ELR (cell line): ENCODE results near the gene KLHL36.

Source experiments
- DNase-seq: peaks from one replicate; pipeline ENCODE4 v3.0.0-alpha.2; 2015; ENCODE audit warnings: low read depth

The KLHL36 gene

GRCh38 chr16:84699147-84699711 is 50.9 kb downstream of the KLHL36 start:
- peak; percentile 52 for DNase-seq

DNA sequence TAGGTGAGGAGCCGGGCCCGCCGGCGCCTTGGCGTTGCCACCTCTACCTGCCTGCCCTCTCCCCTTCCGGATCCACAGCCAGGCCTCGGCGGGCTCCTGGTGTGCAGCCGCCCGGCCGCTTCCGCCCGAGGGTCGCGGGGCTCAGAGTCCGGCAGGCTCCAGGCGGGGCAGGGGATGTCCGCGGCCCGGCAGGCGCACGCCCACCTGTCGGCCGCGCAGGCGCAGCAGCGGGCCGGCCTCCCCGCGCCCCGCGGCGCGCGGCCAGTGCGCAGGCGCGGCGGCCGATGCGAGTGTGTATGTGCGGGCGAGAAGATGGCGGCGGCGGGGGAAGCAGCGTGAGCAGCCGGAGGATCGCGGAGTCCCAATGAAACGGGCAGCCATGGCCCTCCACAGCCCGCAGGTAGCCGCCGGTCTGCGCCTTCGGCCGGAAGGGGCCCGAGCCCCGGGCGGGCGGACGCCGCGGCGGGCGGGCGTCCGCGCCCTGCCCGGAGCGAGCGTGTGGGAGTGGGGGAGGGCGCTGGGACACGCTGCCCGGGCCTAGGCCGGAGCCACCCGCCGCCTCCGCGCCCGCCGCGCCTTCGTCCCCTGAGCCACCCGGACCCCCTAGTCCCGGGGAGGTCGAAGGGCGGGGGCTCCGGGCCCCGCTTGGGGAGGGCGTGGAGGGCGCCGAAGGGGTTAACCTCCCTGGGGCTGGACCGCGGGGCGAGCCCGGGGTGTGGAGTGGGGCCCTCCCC is 51.6 kb downstream of the KLHL36 start, which contains the start of gene USP10:
USP10 (plus strand) TSS at position 289 of the 734 bp plus-strand sequence; CDS start at position 380, 91 bp downstream.
- DNase-seq = peak; percentile 83

DNA sequence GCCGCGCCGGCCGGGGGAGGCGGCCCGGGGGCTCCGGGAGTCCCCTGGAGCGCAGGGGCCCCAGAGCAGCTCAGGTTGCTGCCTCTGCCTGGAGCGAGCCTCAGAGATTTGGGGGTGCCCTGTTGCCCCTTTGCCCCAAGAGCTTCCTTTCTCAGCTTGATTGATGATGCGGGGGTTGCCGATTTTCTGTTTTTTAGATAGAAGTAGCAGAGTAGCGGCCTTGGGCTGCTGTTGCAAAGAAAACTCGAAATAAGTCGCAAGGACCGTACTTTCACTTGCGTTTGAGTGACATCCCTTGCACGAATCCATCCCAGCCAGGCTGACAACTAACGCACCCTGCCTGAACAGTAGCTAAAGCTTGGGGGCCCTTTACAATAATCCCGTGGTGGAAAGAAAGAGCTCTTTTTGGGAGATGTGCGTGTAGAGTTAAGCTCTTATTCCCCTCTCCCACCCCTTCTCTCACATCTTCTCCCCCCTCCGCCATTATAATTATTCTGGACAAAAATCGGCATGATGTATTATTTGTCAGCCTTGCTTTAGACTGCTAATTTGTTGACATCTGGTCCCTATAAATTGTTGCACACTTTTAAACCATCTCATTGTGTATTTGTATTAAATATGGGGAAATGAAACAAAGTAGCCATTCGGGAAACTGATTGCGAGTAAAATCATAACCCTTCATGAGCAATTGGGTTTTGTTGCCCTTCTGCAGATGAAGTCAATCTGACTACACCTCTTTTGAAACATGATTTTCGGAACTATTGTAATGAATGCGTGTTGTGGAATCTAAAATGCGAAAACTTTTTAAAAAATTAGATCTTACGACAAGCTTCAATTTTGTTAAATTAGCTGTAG is 52.4 kb downstream of the KLHL36 start:
- DNase-seq = peak; percentile 55

DNA sequence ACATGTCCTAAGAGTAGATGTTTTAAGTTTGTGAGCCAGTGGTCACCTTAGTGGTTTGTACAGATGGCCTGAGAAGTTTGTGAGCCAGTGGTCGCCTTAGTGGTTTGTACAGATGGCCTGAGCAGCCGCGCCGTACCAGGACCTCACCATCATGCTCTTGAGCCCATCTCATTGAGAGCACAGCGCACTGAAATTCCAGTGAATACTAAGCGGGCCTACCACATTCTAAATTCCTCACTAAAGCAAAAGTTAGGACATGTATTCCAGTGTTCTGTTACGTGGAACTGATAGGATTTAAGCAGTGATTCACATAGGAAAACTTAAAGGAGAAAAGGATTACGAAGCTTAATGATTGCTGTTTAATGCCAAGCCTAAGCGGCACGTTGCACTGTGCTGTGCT is 55.4 kb downstream of the KLHL36 start:
- no peak for DNase-seq

DNA sequence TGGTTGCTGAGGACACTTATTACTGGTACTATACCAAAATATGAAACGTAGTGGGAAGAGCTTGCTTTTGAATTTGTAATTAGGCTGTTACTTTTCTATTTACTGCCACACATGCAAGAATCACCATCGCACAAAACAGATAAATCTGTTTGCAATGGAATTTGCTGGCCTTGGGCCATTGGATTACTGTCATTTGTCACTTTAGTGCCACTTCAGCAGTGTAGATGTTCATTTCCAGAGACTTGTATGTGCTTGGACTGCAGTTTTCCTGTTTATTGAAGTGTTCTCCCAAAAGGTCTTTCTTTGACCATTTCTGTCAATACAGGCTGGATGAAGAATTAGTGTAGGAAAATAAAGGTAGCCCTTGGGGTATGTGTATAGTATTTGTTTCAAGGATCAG is 55.9 kb downstream of the KLHL36 start:
- DNase-seq = no peak

DNA sequence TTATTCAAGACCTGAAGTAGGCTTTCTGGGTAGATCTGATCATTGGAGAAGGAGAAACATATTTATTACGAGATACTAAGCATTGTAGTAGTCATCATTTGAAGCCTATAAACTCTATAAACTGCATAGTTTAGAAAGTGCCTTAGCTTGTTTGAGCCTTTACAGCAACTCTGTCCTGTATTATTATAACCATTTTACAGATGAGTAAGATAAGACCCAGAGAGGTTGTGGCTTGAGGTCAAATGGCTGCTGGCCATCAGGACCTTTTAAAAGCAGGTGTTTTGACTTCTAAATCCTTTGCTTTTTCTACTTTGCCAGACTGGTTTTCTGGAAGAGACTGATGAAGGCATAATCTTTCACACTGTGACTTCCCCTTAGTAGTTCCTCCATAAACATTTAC is 58.5 kb downstream of the KLHL36 start:
- no peak for DNase-seq

GRCh38 chr16:84709609-84710008 is 61.3 kb downstream of the KLHL36 start:
- DNase-seq = no peak

DNA sequence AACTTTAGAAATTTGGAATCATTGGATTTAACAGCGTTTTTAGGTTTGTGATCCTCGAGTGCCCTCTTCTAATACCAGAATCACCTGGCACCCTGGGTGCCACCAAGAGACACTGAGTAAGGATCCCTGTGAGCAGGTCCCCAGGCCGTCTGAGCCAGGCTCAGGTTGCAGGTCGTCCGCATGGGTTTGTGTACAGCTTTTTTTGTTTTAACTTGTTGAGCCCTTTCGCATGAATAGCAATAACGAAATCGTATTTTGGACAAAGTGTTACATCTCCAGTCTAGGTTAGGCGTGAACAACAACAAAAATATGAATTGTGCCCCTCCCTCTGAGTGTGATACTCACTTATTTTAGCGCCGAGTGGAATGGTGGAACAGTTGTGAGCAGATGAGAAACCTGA is 62.4 kb downstream of the KLHL36 start:
- DNase-seq = no peak
